ENCODE results near the gene BMP6.

BMP6 gene

GRCh38 chr6:7825986-7826385 lies 100.1 kb downstream of the BMP6 start:
- Mint-ChIP-seq H3K27me3 (ENCODE audit: low read depth, poor library complexity) (peaks cover 14% of the 10 kb centered on the region), H3K27ac (no peak overlapping the region), H3K9me3 (peaks cover 8% of the 10 kb centered on the region), H3K36me3 (ENCODE audit: low read depth) (no peaks in the 10 kb centered on the region), H3K4me1 (peaks cover 20% of the 10 kb centered on the region), H3K4me3 (no peak overlapping the region)
- no peak for DNase-seq
- TF ChIP-seq, protein P1, sequence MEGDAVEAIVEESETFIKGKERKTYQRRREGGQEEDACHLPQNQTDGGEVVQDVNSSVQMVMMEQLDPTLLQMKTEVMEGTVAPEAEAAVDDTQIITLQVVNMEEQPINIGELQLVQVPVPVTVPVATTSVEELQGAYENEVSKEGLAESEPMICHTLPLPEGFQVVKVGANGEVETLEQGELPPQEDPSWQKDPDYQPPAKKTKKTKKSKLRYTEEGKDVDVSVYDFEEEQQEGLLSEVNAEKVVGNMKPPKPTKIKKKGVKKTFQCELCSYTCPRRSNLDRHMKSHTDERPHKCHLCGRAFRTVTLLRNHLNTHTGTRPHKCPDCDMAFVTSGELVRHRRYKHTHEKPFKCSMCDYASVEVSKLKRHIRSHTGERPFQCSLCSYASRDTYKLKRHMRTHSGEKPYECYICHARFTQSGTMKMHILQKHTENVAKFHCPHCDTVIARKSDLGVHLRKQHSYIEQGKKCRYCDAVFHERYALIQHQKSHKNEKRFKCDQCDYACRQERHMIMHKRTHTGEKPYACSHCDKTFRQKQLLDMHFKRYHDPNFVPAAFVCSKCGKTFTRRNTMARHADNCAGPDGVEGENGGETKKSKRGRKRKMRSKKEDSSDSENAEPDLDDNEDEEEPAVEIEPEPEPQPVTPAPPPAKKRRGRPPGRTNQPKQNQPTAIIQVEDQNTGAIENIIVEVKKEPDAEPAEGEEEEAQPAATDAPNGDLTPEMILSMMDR (IDR thresholded peaks at IDR 0.05): no peak

- no peak for DNase-seq
- Mint-ChIP-seq H3K9me3 (peaks cover 9% of the 10 kb centered on the region), H3K27me3 (ENCODE audit: low read depth, poor library complexity) (peaks cover 12% of the 10 kb centered on the region), H3K4me3 (no peak overlapping the region), H3K4me1 (peaks cover 20% of the 10 kb centered on the region), H3K27ac (peak overlapping the region; percentile 41), H3K36me3 (ENCODE audit: low read depth) (no peaks in the 10 kb centered on the region)
- TF ChIP-seq, protein P1 (IDR thresholded peaks at IDR 0.05): no peak
Observed at GRCh38 chr6:7827142-7827541, 101.2 kb downstream of the BMP6 start.

- TF ChIP-seq, protein P1 (IDR thresholded peaks at IDR 0.05): no peak
- no peak overlapping the region for H3K27ac Mint-ChIP-seq
Observed at GRCh38 chr6:7828124-7828523, 102.2 kb downstream of the BMP6 start.

DNA sequence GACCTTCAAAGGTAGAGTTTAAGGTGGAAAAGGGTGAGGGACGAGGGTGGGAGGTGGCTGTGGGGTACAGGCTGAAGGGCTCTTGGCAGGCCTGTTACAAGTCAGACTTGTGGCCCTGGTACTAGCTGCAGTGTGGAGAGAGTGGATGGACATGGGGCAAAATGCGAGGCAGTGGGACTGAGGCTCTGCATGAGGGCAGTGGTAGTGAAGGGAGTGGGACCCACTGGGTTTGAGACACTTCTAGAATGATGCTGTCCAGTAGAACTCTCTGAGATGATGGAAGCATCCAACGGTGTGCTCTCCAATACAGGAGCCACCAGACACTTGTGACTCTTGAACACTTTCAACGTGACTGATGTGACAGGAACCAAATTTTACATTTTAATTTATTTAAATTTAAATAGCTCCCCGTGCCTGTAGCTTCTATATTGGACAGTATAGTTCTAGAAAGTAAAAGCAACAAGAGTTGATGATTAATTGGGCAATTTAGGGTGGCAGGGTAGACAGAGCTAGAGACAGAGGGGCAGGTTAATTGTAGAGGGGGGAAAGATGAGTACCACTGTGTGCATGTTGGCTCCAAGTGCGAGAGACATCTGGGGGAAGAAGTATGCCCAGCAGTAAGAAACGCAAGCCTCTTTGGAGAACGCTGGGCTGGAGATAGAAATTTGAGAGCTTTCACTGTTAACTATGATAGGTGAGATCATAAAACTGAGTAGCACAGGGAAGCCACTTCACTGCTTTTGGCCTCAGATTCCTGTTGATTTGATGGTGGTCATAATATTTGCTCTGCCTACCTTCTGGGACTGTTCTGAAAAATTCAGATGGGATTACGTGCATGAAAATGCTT lies 107.2 kb downstream of the BMP6 start:
- no peaks in the 10 kb centered on the region for H3K27me3 Mint-ChIP-seq (ENCODE audit: low read depth, poor library complexity)
- TF ChIP-seq, protein P1 (IDR thresholded peaks at IDR 0.05): no peak
- H3K36me3 Mint-ChIP-seq (ENCODE audit: low read depth): no peaks in the 10 kb centered on the region
- peaks cover 29% of the 10 kb centered on the region for H3K4me1 Mint-ChIP-seq
- peaks cover 9% of the 10 kb centered on the region for H3K9me3 Mint-ChIP-seq
- H3K27ac Mint-ChIP-seq: peak overlapping the region; percentile 93
- DNase-seq: no peak
- H3K4me3 Mint-ChIP-seq: no peak overlapping the region

More at GRCh38 chr6:7828124-7828523, 102.2 kb downstream of the BMP6 start:
- H3K4me1 Mint-ChIP-seq: peaks cover 28% of the 10 kb centered on the region
- peaks cover 4% of the 10 kb centered on the region for H3K27me3 Mint-ChIP-seq (ENCODE audit: low read depth, poor library complexity)
- DNase-seq: no peak
- no peaks in the 10 kb centered on the region for H3K36me3 Mint-ChIP-seq (ENCODE audit: low read depth)
- peaks cover 9% of the 10 kb centered on the region for H3K9me3 Mint-ChIP-seq
- no peak overlapping the region for H3K4me3 Mint-ChIP-seq

GRCh38 chr6:7833751-7834070 lies 107.8 kb downstream of the BMP6 start:
- TF ChIP-seq, protein P1 (IDR thresholded peaks at IDR 0.05): no peak
- H3K4me3 Mint-ChIP-seq: no peak overlapping the region
- peak overlapping the region; percentile 93 for H3K27ac Mint-ChIP-seq
- no peaks in the 10 kb centered on the region for H3K36me3 Mint-ChIP-seq (ENCODE audit: low read depth)
- H3K4me1 Mint-ChIP-seq: peaks cover 29% of the 10 kb centered on the region
- no peak for DNase-seq
- no peaks in the 10 kb centered on the region for H3K27me3 Mint-ChIP-seq (ENCODE audit: low read depth, poor library complexity)
- H3K9me3 Mint-ChIP-seq: peaks cover 9% of the 10 kb centered on the region
